HCT116 (cell line): ENCODE results near the gene PSMA7. TPM values are rescaled to one million over a fixed set of nuclear protein-coding genes. Genes with fewer than 3 reads are reported as not detected.
"Not testable (repeated sequence)": the region's sequence is repeated elsewhere in the genome, so short reads cannot be mapped to it uniquely, and the experiment has no call there.

Experiments
- ATAC-seq: fragments of 200-7000 bp; cut with Tn5 transposase; 2 replicates; pipeline ENCODE4 v1.9.1; 2020; ENCODE audit warnings: mild to moderate bottlenecking, moderate library complexity
- BruUV-seq: library from RNA; stranded (reverse); fragments of 400-500 nt; replicated peaks from 2 replicates; lab custom pipeline; 2021; lab: Mats Ljungman, UMichigan
- CTCF ChIA-PET: fragments of 300-600 bp; sonication (Branson Sonifier 250); formaldehyde crosslinking; loops from one replicate; lab custom pipeline; 2021; ENCODE audit warnings: antibody characterized with exemption; lab: Charles Lee
- POLR2A ChIA-PET: fragments of 300-600, 350-600 bp; sonication (Branson Sonifier 250); formaldehyde crosslinking; loops from one replicate; lab custom pipeline; 2021; ENCODE audit warnings: antibody characterized with exemption; lab: Charles Lee
- RAD21 ChIA-PET, 2 experiments: fragments of 300-600 bp; sonication (Branson Sonifier 250); formaldehyde crosslinking; loops; one replicate each; lab custom pipeline; 2023; ENCODE audit warnings: low total read pairs in 2 of 2; ENCODE audit not compliant: uncharacterized antibody in 2 of 2, unreplicated experiment in 2 of 2, low non-redundant PET in 1 of 2; lab: Charles Lee
- DNase-seq: peaks from one replicate; pipeline ENCODE4 v3.0.0-alpha.2; 2010; ENCODE audit warnings: low read depth, low spot score
- H2AFZ ChIP-seq: fragments of 200-600 bp; shearing (Covaris generic), sonication (generic); 2 replicates; pipeline ENCODE4 v1.6.1; 2017; ENCODE audit warnings: low read depth, mixed run types, mixed read lengths, antibody characterized with exemption, low read length; ENCODE audit not compliant: poor library complexity, severe bottlenecking
- H3K27ac ChIP-seq: 2 replicates; pipeline ENCODE4 v1.5.1; 2012; ENCODE audit warnings: low read depth, low read length
- H3K27me3 ChIP-seq: fragments of 200-600 bp; sonication (generic); 2 replicates; pipeline ENCODE4 v1.6.1; 2016; ENCODE audit warnings: mixed run types, low read length, mixed read lengths; ENCODE audit not compliant: insufficient read depth
- H3K36me3 ChIP-seq, 2 experiments: fragments of 200-500 bp in 1 of 2; fragments of 200-600 bp in 1 of 2; sonication (Bioruptor generic) in 1 of 2; sonication (generic) in 1 of 2; 2 replicates each; pipeline versions ENCODE4 v1.5.1 to v1.6.1; 2014 to 2016; ENCODE audit warnings: low read length in 2 of 2, inconsistent platforms in 1 of 2, mixed read lengths in 1 of 2, mixed run types in 1 of 2; ENCODE audit not compliant: insufficient read depth in 2 of 2, control insufficient read depth in 1 of 2
- H3K4me1 ChIP-seq, 2 experiments: fragments of 200-600 bp in 1 of 2; sonication (generic) in 1 of 2; 2 replicates each; pipeline versions ENCODE4 v1.5.1 to v1.6.1; 2012 to 2017; ENCODE audit warnings: low read length in 2 of 2, inconsistent platforms in 1 of 2, mild to moderate bottlenecking in 1 of 2, mixed read lengths in 1 of 2, mixed run types in 1 of 2, moderate library complexity in 1 of 2; ENCODE audit not compliant: insufficient read depth in 2 of 2, control insufficient read depth in 1 of 2
- H3K4me2 ChIP-seq: fragments of 200-600 bp; sonication (generic); 2 replicates; pipeline ENCODE4 v1.6.1; 2017; ENCODE audit warnings: mixed run types, low read length, mixed read lengths
- H3K4me3 ChIP-seq, 2 experiments: fragments of 200-600 bp in 1 of 2; sonication (generic) in 1 of 2; replicated peaks in 1 of 2; 2 replicates each; pipeline ENCODE4 v1.5.1; 2011 to 2016; ENCODE audit warnings: low read length in 2 of 2, control low read depth in 1 of 2, low read depth in 1 of 2, mild to moderate bottlenecking in 1 of 2, mixed read lengths in 1 of 2, mixed run types in 1 of 2
- H3K79me2 ChIP-seq: fragments of 200-600 bp; sonication (generic); 2 replicates; pipeline ENCODE4 v1.6.1; 2017; ENCODE audit warnings: mild to moderate bottlenecking, mixed run types, low read length, moderate library complexity, mixed read lengths; ENCODE audit not compliant: insufficient read depth
- H3K9ac ChIP-seq: fragments of 200-600 bp; sonication (generic); 2 replicates; pipeline ENCODE4 v1.6.1; 2016; ENCODE audit warnings: low read length, mixed read lengths
- H3K9me2 ChIP-seq: fragments of 200-600 bp; sonication (generic), shearing (Covaris generic); 2 replicates; pipeline ENCODE4 v1.6.1; 2017; ENCODE audit warnings: mixed run types, mild to moderate bottlenecking, moderate library complexity; ENCODE audit not compliant: insufficient read depth
- H3K9me3 ChIP-seq, 2 experiments: fragments of 200-500 bp in 1 of 2; fragments of 200-600 bp in 1 of 2; sonication (Bioruptor generic) in 1 of 2; sonication (generic) in 1 of 2; 2 replicates each; pipeline ENCODE4 v1.6.1; 2014 to 2017; ENCODE audit warnings: low read length in 2 of 2, mixed read lengths in 2 of 2, inconsistent platforms in 1 of 2, low read depth in 1 of 2, mild to moderate bottlenecking in 1 of 2, mixed run types in 1 of 2, moderate library complexity in 1 of 2; ENCODE audit not compliant: control insufficient read depth in 1 of 2, insufficient read depth in 1 of 2
- H4K20me1 ChIP-seq: fragments of 200-600 bp; sonication (generic), shearing (Covaris generic); 2 replicates; pipeline ENCODE4 v1.6.1; 2017; ENCODE audit warnings: mixed run types, mild to moderate bottlenecking, moderate library complexity; ENCODE audit not compliant: insufficient read depth
- EGR1 ChIP-seq: IDR thresholded peaks from 2 replicates; pipeline ENCODE4 v1.6.1; 2012; ENCODE audit warnings: low read depth
- EZH2phosphoT487 ChIP-seq: fragments of 200-600 bp; IDR thresholded peaks from 2 replicates; pipeline ENCODE4 v1.6.1; 2018; ENCODE audit warnings: antibody characterized with exemption, borderline replicate concordance
- FOSL1 ChIP-seq: IDR thresholded peaks from 2 replicates; pipeline ENCODE4 v1.6.1; 2012; ENCODE audit warnings: low read depth
- JUND ChIP-seq: IDR thresholded peaks from 2 replicates; pipeline ENCODE4 v1.6.1; 2012
- RAD21 ChIP-seq: IDR thresholded peaks from 2 replicates; pipeline ENCODE4 v1.6.1; 2012; ENCODE audit warnings: low read depth, mild to moderate bottlenecking
- SIN3A ChIP-seq: IDR thresholded peaks from 2 replicates; pipeline ENCODE4 v1.6.1; 2012; ENCODE audit warnings: low read depth
- TCF7L2 ChIP-seq: IDR thresholded peaks from 2 replicates; pipeline ENCODE4 v1.7.0; 2011; ENCODE audit warnings: borderline replicate concordance, inconsistent platforms; ENCODE audit not compliant: insufficient read depth, insufficient read length; ENCODE audit errors: extremely low read depth
- intact Hi-C: fragments of 100-400 bp; cut with micrococcal nuclease; formaldehyde crosslinking; loops from 2 replicates; pipeline ENCODE4 v1.10.0; 2022
- total RNA-seq: library from RNA; stranded (reverse); gene quantifications from one replicate; pipeline ENCODE4 v1.2.1, GENCODE V29; 2021; ENCODE audit not compliant: unreplicated experiment

Gene PSMA7
- total RNA-seq, 1 experiment from 2014 or later = 364 TPM

DNA sequence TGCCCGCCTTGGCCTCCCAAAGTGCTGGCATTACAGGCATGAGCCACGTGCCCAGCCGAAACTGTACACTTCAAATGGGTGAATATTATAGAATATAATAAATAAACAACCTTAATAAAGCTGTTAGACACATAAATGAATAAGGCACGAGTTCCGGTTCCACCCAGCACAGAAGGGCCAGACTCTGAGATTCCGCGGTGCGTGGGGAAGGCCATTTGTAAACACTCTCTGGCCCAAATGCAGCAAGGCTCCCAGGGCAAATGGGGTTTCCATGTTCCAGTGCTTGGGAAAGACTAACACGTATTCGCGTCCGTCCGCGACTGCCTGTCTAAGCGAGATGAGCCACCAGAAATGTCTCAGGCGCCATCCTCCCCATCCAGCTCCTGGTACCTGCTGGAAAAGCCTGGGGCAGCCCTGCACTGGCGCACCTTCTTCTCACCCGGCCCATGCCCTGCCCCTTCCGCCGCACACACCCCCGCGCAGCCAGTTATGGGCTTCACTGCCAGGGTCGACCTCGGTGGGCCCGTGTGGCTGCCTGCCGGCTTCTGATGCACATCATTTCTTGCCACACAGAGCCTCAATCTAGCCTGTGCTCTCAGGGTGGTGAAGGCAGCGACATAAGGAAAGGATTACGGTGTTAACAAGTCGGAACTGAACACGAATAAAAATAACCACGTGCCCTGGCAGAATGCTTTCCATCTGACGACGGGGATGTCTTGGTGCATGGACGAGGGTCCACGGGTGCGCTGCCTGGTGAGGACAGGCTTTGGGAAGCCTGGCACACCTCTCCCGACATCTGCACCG lies 26.4 kb downstream of the PSMA7 start:
- Histone ChIP-seq H3K27me3 (no peaks in the 10 kb centered on the region), H3K27ac (no peak overlapping the region)

DNA sequence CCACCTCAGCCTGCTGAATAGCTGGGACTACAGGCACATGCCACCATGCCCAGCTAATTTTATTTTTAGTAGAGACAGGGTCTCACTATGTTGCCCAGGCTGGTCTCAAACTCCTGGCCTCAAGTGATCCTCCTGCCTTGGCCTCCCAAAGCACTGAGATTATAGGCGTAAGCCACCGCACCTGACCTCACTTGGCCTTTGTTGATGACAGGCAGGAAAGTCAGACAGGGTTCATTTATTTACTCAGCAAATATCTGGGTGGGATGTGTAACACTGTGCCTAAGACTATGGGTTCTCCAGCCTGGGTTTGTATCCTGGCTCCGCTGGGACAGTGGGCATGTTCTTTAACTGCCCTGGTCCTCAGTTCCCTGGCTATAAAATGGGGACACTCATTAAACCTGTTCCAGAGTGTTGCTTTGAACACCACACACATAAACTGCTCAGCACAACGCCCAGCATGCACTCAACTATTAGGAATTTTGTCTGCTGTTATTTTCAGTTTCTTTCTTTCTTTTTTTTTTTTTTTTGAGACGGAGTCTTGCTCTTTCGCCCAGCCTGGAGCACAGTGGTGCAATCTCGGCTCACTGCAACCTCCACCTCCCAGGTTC lies 27.3 kb downstream of the PSMA7 start:
- DNase-seq, H3K9me2 ChIP-seq, H3K27ac ChIP-seq, H3K4me3 ChIP-seq, H3K27me3 ChIP-seq, CTCF ChIA-PET, H3K9me3 ChIP-seq, BruUV-seq, H4K20me1 ChIP-seq, POLR2A ChIA-PET, H2AFZ ChIP-seq, H3K4me2 ChIP-seq, H3K36me3 ChIP-seq, intact Hi-C loops, ATAC-seq, H3K9ac ChIP-seq, RAD21 ChIA-PET, H3K79me2 ChIP-seq, H3K4me1 ChIP-seq: not testable (repeated sequence)

More for the DNA sequence above, 26.4 kb downstream of the PSMA7 start:
- Histone ChIP-seq H4K20me1 (no peaks in the 10 kb centered on the region), H3K4me3 (no peak overlapping the region), H3K4me2 (no peak overlapping the region), H3K4me1 (peaks cover 6 to 16% of the 10 kb centered on the region in 2 experiments), H3K36me3 (no peaks in the 10 kb centered on the region), H3K9me3 (peaks cover 0 to 7% of the 10 kb centered on the region in 2 experiments; a peak in 1 of 4 replicates), H3K9ac (no peak overlapping the region), H3K79me2 (no peaks in the 10 kb centered on the region), H3K9me2 (no peaks in the 10 kb centered on the region), H2AFZ (no peak overlapping the region)
- CTCF ChIA-PET = no interaction called here
- DNase-seq (no peak), ATAC-seq (no peak)
- intact Hi-C loops = no loop called here
- TF ChIP-seq EGR1 (no peak), TCF7L2 (no peak), JUND (no peak), FOSL1 (no peak), RAD21 (no peak), EZH2phosphoT487 (no peak), SIN3A (no peak)
- BruUV-seq = no TSS peak
- POLR2A ChIA-PET = no interaction called here
- RAD21 ChIA-PET = interaction anchor here in 1 of 2 experiments (0.7 kb wide), 1 partner anchor 24 kb away, joined by 5 read pairs; no protein-coding TSS in a partner anchor
